GM18502 (cell line): Measurements from ENCODE around the gene UGCG.
"Not testable (repeated sequence)": the region's sequence is repeated elsewhere in the genome, so short reads cannot be mapped to it uniquely, and the experiment has no call there.

Source experiments
- ATAC-seq: cut with Tn5 transposase; IDR thresholded peaks from one replicate; pipeline ENCODE4 v1.9.1; 2021; ENCODE audit warnings: mild to moderate bottlenecking; ENCODE audit not compliant: unreplicated experiment, poor library complexity

Gene UGCG

GRCh38 chr9:111895996-111896941 is at the start of gene UGCG:
UGCG (plus strand) TSS chr9:111896814; CDS start chr9:111897216, 402 bp downstream.
- peak; percentile 82 for ATAC-seq

- ATAC-seq: no peak
Observed at GRCh38 chr9:111851553-111851952, 45.1 kb upstream of the UGCG start.

- no peak for ATAC-seq
Observed at GRCh38 chr9:111852291-111852690, 44.3 kb upstream of the UGCG start.

GRCh38 chr9:111853450-111853827 is 43.2 kb upstream of the UGCG start:
- ATAC-seq: no peak

GRCh38 chr9:111854799-111855198 is 41.8 kb upstream of the UGCG start:
- no peak for ATAC-seq

GRCh38 chr9:111857555-111858211 is 38.9 kb upstream of the UGCG start:
- no peak for ATAC-seq

GRCh38 chr9:111860443-111860842 is 36.2 kb upstream of the UGCG start:
- no peak for ATAC-seq

- no peak for ATAC-seq
Observed at GRCh38 chr9:111863636-111864035, 33.0 kb upstream of the UGCG start.

GRCh38 chr9:111866976-111867375 is 29.6 kb upstream of the UGCG start:
- ATAC-seq: no peak

- ATAC-seq: no peak
Observed at GRCh38 chr9:111868475-111868874, 28.1 kb upstream of the UGCG start.

GRCh38 chr9:111870774-111871498 is 25.7 kb upstream of the UGCG start:
- ATAC-seq: peak; percentile 73

GRCh38 chr9:111871499-111871855 is 25.1 kb upstream of the UGCG start:
- ATAC-seq: no peak

GRCh38 chr9:111872886-111873285 is 23.7 kb upstream of the UGCG start:
- no peak for ATAC-seq

GRCh38 chr9:111873901-111874300 is 22.7 kb upstream of the UGCG start:
- ATAC-seq: no peak

- ATAC-seq: no peak
Observed at GRCh38 chr9:111874500-111874899, 22.1 kb upstream of the UGCG start.

- ATAC-seq: not testable (repeated sequence)
Observed at GRCh38 chr9:111875291-111875690, 21.3 kb upstream of the UGCG start.

- ATAC-seq: not testable (repeated sequence)
Observed at GRCh38 chr9:111875691-111876090, 20.9 kb upstream of the UGCG start.

GRCh38 chr9:111876179-111876578 is 20.4 kb upstream of the UGCG start:
- no peak for ATAC-seq

- no peak for ATAC-seq
Observed at GRCh38 chr9:111877420-111877819, 19.2 kb upstream of the UGCG start.

- no peak for ATAC-seq
Observed at GRCh38 chr9:111878946-111879345, 17.7 kb upstream of the UGCG start.
